ENCODE data around the gene NUCB2.

GRCh38 chr11:17300372-17300771 lies 23.8 kb downstream of the NUCB2 start:
- TF ChIP-seq TCF12 (IDR thresholded peaks at IDR 0.05; ENCODE audit: low read depth) (no peak), YY1 (IDR thresholded peaks at IDR 0.05; ENCODE audit: low read depth) (no peak), FOXM1 (IDR thresholded peaks at IDR 0.05; ENCODE audit: borderline replicate concordance, low read depth) (no peak), CEBPB (IDR thresholded peaks at IDR 0.05) (no peak), REST (IDR thresholded peaks at IDR 0.05; ENCODE audit: low read depth) (no peak), CREB1 (IDR thresholded peaks at IDR 0.05; ENCODE audit: low read depth) (no peak), TAF1 (IDR thresholded peaks at IDR 0.05; ENCODE audit: low read depth) (no peak), USF1 (IDR thresholded peaks at IDR 0.05) (no peak)
